Omental fat pad (tissue), 4 donors: Measurements from ENCODE around the gene GPC3. TPM values are rescaled to one million over a fixed set of nuclear protein-coding genes. Genes with fewer than 3 reads are reported as not detected.
A peak's percentile ranks its signal among the peaks of the same experiment; 100 is the strongest.
"Not testable (repeated sequence)": the region's sequence is repeated elsewhere in the genome, so short reads cannot be mapped to it uniquely, and the experiment has no call there.

Experiments
- ATAC-seq: fragments of 150-250 bp; one replicate; pipeline ENCODE4 v1.9.1; 2016; ENCODE audit warnings: mild to moderate bottlenecking, moderate library complexity; ENCODE audit not compliant: low FRiP score
- DNase-seq: peaks from one replicate; pipeline ENCODE4 v3.0.0-alpha.2; 2019; ENCODE audit warnings: low spot score
- CTCF ChIP-seq, 3 donors: fragments of 450-650 bp; IDR thresholded peaks; one replicate each; pipeline ENCODE4 v1.5.1; 2016 to 2017; ENCODE audit warnings: antibody characterized with exemption in 3 of 3, mild to moderate bottlenecking in 3 of 3, moderate library complexity in 2 of 3
- total RNA-seq, 4 donors: library from RNA; depleted of rRNA; stranded (reverse); fragments of >200 nt; gene quantifications; one replicate each; pipeline ENCODE4 v1.1.0, GENCODE V29; 2016

Gene GPC3
- total RNA-seq, 4 donors from 2014 or later, result 48.9 to 146 (median 77.1) TPM

- no peak for TF ChIP-seq CTCF (IDR thresholded peaks at IDR 0.05)
- DNase-seq (no peak), ATAC-seq (no peak)
Measured at GRCh38 chrX:134020910-134021309, 35.5 kb upstream of the GPC3 start.

GRCh38 chrX:134019567-134020206 lies 34.3 kb upstream of the GPC3 start:
- TF ChIP-seq CTCF (IDR thresholded peaks at IDR 0.05), result no peak
- DNase-seq, result no peak
- ATAC-seq, result no peak

- not testable (repeated sequence) for ATAC-seq, DNase-seq
Measured at GRCh38 chrX:134016309-134016708, 30.9 kb upstream of the GPC3 start.

- DNase-seq, ATAC-seq: not testable (repeated sequence)
Measured at GRCh38 chrX:134015510-134015909, 30.1 kb upstream of the GPC3 start.

GRCh38 chrX:134013524-134013923 lies 28.1 kb upstream of the GPC3 start:
- TF ChIP-seq CTCF (IDR thresholded peaks at IDR 0.05), result no peak
- DNase-seq, result no peak
- ATAC-seq, result no peak

- DNase-seq (no peak), ATAC-seq (peak; percentile 97)
- TF ChIP-seq CTCF (IDR thresholded peaks at IDR 0.05), result no peak
Measured at GRCh38 chrX:134013092-134013497, 27.7 kb upstream of the GPC3 start.

- no peak for TF ChIP-seq CTCF (IDR thresholded peaks at IDR 0.05)
- no peak for ATAC-seq
- no peak for DNase-seq
Measured at GRCh38 chrX:134010690-134011089, 25.3 kb upstream of the GPC3 start.

GRCh38 chrX:134007716-134008115 lies 22.3 kb upstream of the GPC3 start:
- no peak for TF ChIP-seq CTCF (IDR thresholded peaks at IDR 0.05)
- ATAC-seq (no peak), DNase-seq (no peak)
